ENCODE data around the gene OTOS.

DNA sequence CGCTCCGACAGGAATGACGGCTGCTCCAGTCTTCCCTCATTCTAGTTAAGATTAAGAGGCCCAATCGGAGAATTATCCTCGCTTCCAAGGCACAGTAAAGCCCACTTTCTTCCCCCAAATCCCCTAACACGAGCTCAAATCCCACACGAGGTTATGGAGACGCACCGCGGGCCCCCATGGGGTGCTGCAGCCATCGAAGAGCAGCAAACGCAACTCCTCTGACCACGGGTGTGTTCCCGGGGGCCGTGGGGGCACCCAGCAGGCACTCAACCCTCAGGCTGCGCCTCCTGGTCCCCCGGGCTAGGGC is 4.8 kb downstream of the OTOS start:
- TF ChIP-seq CTCF (IDR thresholded peaks at IDR 0.05; ENCODE audit: poor library complexity, severe bottlenecking) (no peak), EZH2 (IDR thresholded peaks at IDR 0.05; ENCODE audit: borderline replicate concordance, insufficient read depth, low read length, poor library complexity, severe bottlenecking) (no peak), EP300 (conservative IDR thresholded peaks at IDR 0.05; ENCODE audit: poor library complexity, severe bottlenecking) (no peak), POLR2AphosphoS5 (IDR thresholded peaks at IDR 0.05) (no peak), TAF1 (IDR thresholded peaks at IDR 0.05; ENCODE audit: low read depth) (no peak), RAD21 (conservative IDR thresholded peaks at IDR 0.05) (no peak), REST (IDR thresholded peaks at IDR 0.05; ENCODE audit: borderline replicate concordance) (no peak)

Measured in neural cell (in vitro differentiated cells).